ENCODE measurements around the gene MARCHF10. TPM values are rescaled to one million over a fixed set of nuclear protein-coding genes. Genes with fewer than 3 reads are reported as not detected.

Gene MARCHF10
- polyA plus RNA-seq, 3 donors = not detected

DNA sequence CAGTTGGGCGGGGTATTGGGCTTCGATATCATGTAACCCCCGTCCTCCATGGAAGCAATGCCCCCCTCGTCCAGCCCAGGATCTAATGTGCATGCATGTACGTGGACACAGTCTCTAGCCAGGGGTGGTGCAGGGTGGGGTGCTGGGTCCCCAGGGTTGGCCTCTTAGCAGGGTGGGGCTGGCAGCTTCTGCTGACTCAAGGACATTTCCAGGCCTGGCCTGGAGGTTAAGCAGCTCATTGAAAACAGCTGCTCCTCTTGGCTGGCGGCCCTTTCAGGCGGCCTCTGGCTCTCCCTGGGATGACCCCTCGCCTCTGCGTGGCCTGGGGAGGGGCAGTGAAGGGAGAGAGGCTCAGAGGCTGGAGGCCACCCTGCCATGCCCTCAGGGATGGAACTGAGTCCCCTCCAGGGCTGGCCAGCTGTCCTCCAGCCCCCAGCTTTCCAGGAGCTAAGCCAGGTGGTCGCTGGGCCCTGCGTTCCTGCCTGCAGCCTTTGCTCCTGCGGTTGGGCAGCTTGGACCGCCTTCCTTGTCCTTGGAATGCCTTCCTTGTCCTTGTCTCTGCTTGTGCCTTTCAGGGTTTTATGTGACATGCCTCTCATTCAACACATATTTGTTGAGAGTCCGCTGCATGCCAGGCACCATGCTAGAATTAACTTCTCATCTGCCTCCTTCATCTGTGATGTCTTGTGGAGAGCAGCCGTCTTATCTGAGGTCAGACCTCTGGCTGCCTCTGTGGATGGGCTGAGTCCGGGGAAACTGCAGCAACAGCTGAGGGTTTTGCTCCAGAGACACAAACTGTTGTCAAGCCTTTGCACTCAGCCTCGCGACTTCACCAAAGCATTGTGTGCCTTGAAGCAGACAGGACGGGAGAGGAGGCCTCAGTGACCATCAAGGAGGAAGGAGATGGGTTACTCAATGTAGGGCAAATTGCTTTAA, 154.0 kb downstream of the MARCHF10 start:
- peaks cover 0 to 4% (median 0%) of the 10 kb centered on the region in 7 donors for H3K9me3 Mint-ChIP-seq
- Histone ChIP-seq H3K36me3 (replicated peaks in 1 of 2; ENCODE audit: control insufficient read depth in 1 of 2, insufficient read depth in 2 of 2, low read length in 2 of 2) (no peaks in the 10 kb centered on the region), H3K79me2 (ENCODE audit: insufficient read depth, low read length) (no peaks in the 10 kb centered on the region), H3K9ac (ENCODE audit: insufficient read depth, low read length, poor library complexity, severe bottlenecking) (no peak overlapping the region), H3K4me2 (replicated peaks; ENCODE audit: extremely low read depth, low read length, poor library complexity, severe bottlenecking) (peak overlapping the region; percentile 94), H3K4me3 (replicated peaks in 1 of 3; ENCODE audit: low read depth in 2 of 3, low read length in 3 of 3) (peak overlapping the region in 1 of 3 experiments; percentile 78), H3K27me3 (ENCODE audit: control insufficient read depth in 2 of 2, insufficient read depth in 2 of 2, low read length in 2 of 2) (peaks cover 0 to 17% of the 10 kb centered on the region in 2 donors), H3K27ac (ENCODE audit: low read depth in 1 of 2, low read length in 2 of 2) (no peak overlapping the region), H3K9me3 (replicated peaks in 1 of 2; ENCODE audit: control insufficient read depth in 1 of 2, insufficient read depth in 1 of 2, low read length in 2 of 2) (no peaks in the 10 kb centered on the region), H3K4me1 (ENCODE audit: control insufficient read depth in 1 of 2, insufficient read depth in 2 of 2, low read length in 2 of 2) (peaks cover 26% of the 10 kb centered on the region in 2 donors), H2AFZ (ENCODE audit: insufficient read depth, low read depth, low read length, poor library complexity, severe bottlenecking) (no peak overlapping the region), H4K20me1 (ENCODE audit: insufficient read depth, low read length) (no peaks in the 10 kb centered on the region)
- peak overlapping the region in 1 of 2 donors; percentile 94 for H3K4me3 Mint-ChIP-seq
- H3K27ac Mint-ChIP-seq = peak overlapping the region in 1 of 7 donors; percentile 64
- 38% methylated on average over 17 of the region's 19 CpGs for WGBS (ENCODE audit: insufficient coverage)
- no peaks in the 10 kb centered on the region for H3K36me3 Mint-ChIP-seq
- DNase-seq = no peak
- H3K27me3 Mint-ChIP-seq (ENCODE audit: low read depth in 3 of 3) = peaks cover 25 to 41% (median 29%) of the 10 kb centered on the region in 3 donors
- TF ChIP-seq CTCF (IDR thresholded peaks at IDR 0.05) = no peak
- H3K4me1 Mint-ChIP-seq = peaks cover 28% of the 10 kb centered on the region
- intact Hi-C loops (cut with micrococcal nuclease) = no loop called here

GRCh38 chr17:62653002-62653825, 154.9 kb downstream of the MARCHF10 start:
- Histone ChIP-seq H3K27me3 (ENCODE audit: control insufficient read depth in 2 of 2, insufficient read depth in 2 of 2, low read length in 2 of 2) (peaks cover 0 to 17% of the 10 kb centered on the region in 2 donors), H3K9me3 (replicated peaks in 1 of 2; ENCODE audit: control insufficient read depth in 1 of 2, insufficient read depth in 1 of 2, low read length in 2 of 2) (no peaks in the 10 kb centered on the region), H3K4me2 (replicated peaks; ENCODE audit: extremely low read depth, low read length, poor library complexity, severe bottlenecking) (peak overlapping the region; percentile 94), H3K4me3 (replicated peaks in 1 of 3; ENCODE audit: low read depth in 2 of 3, low read length in 3 of 3) (peak overlapping the region; percentile 49 to 78 (median 50)), H3K9ac (ENCODE audit: insufficient read depth, low read length, poor library complexity, severe bottlenecking) (peak overlapping the region; percentile 70), H3K27ac (ENCODE audit: low read depth in 1 of 2, low read length in 2 of 2) (no peak overlapping the region), H2AFZ (ENCODE audit: insufficient read depth, low read depth, low read length, poor library complexity, severe bottlenecking) (peak overlapping the region; percentile 81), H3K4me1 (ENCODE audit: control insufficient read depth in 1 of 2, insufficient read depth in 2 of 2, low read length in 2 of 2) (peaks cover 26% of the 10 kb centered on the region in 2 donors), H4K20me1 (ENCODE audit: insufficient read depth, low read length) (no peaks in the 10 kb centered on the region), H3K79me2 (ENCODE audit: insufficient read depth, low read length) (no peaks in the 10 kb centered on the region), H3K36me3 (replicated peaks in 1 of 2; ENCODE audit: control insufficient read depth in 1 of 2, insufficient read depth in 2 of 2, low read length in 2 of 2) (no peaks in the 10 kb centered on the region)
- peak; percentile 17 to 30 (median 28) for DNase-seq
- H3K27ac Mint-ChIP-seq = peak overlapping the region in 5 of 7 donors; percentile 50 to 79 (median 57)
- H3K36me3 Mint-ChIP-seq = no peaks in the 10 kb centered on the region
- H3K4me1 Mint-ChIP-seq = peaks cover 28% of the 10 kb centered on the region
- peak overlapping the region; percentile 82 to 94 for H3K4me3 Mint-ChIP-seq
- WGBS (ENCODE audit: insufficient coverage) = under 1% methylated on average over 17 of the region's 30 CpGs
- intact Hi-C loops (cut with micrococcal nuclease) = no loop called here
- TF ChIP-seq CTCF (IDR thresholded peaks at IDR 0.05) = no peak
- H3K9me3 Mint-ChIP-seq = peaks cover 0 to 4% (median 0%) of the 10 kb centered on the region in 7 donors
- peaks cover 26 to 39% (median 29%) of the 10 kb centered on the region in 3 donors for H3K27me3 Mint-ChIP-seq (ENCODE audit: low read depth in 3 of 3)

All from CD14-positive monocyte (primary cell).